Smooth muscle cell of the pulmonary artery (primary cell): Measurements from ENCODE around the gene TANK. TPM values are rescaled to one million over a fixed set of nuclear protein-coding genes. Genes with fewer than 3 reads are reported as not detected.

Source experiments
- total RNA-seq: library from RNA; depleted of rRNA; stranded (reverse); fragments of >200 nt; gene quantifications from 2 replicates; pipeline ENCODE4 v1.2.3, GENCODE V29; 2014

The TANK gene
- 53.8 and 81.3 TPM in 2 replicates for total RNA-seq

DNA sequence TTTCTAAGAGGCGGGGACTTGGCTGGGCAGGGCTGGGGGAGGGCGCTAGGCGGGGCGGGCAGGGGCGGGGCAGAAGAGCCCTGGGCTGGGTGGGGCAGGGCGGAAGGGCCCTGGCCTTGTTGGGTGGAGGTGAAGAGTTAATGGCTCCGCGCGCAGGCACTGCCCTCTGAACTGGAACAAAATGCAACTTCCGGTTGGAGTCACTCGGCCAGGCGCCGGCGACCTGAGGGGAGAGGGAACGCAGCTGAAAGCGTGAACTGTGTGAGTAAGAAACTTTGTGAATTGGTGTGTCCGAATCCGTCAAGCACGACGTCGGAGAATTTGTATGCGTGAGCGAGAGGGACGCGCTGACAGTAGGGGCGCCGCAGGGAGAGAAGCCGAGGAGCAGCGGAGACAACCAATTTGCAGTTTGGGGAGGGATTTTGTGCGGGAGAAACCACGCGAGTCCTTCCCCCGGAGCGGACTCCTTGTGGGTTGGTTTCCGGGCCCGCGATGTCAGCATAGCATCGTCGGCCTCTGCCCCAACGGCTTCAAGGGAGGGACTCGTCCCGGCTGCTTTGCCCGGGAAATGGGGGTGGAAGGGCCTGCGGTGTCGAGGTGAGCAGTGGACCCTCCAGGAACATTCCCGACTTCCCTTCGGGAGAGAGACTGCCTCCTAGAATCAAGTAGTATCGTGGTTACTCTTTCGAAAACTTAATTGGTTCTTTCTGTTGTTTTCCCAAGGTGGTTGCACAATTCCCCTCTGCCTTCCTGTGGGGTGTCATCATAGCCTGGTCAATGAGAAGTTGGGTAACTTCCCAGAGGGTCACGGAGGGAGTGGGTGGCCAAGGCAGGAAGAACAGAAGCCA lies at the start of gene TANK:
Gene TANK, plus strand, starts transcription at position 203 of the 848 bp plus-strand sequence. CDS start 19,235 bp downstream, outside the sequence.

Other genes starting within 250 kb of the TANK start
- gene PSMD14, start 148.0 kb downstream of the TANK start, total RNA-seq: 58.7 and 60.1 TPM in 2 replicates